Trophoblast cell (in vitro differentiated cells and primary cell): ENCODE measurements around the gene E2F2.

ENCODE experiments used
- DNase-seq, 2 donors: peaks; one replicate each; pipeline ENCODE4 v3.0.0-alpha.2; 2016
- H2AFZ ChIP-seq: 2 replicates; pipeline ENCODE4 v1.6.1; 2013; ENCODE audit warnings: low read length, moderate library complexity, mild to moderate bottlenecking; ENCODE audit not compliant: insufficient read depth, poor library complexity
- H2AK5ac ChIP-seq: 2 replicates; pipeline ENCODE4 v1.6.1; 2013; ENCODE audit warnings: mild to moderate bottlenecking, low read length
- H2BK120ac ChIP-seq: 2 replicates; pipeline ENCODE4 v1.6.1; 2013; ENCODE audit warnings: low read length, mild to moderate bottlenecking, moderate library complexity; ENCODE audit not compliant: insufficient read depth, poor library complexity
- H2BK12ac ChIP-seq: 2 replicates; pipeline ENCODE4 v1.6.1; 2013; ENCODE audit warnings: mild to moderate bottlenecking, low read length, moderate library complexity
- H2BK5ac ChIP-seq: 2 replicates; pipeline ENCODE4 v1.6.1; 2013; ENCODE audit warnings: low read length, low read depth, moderate library complexity, mild to moderate bottlenecking; ENCODE audit not compliant: poor library complexity
- H3K14ac ChIP-seq: 2 replicates; pipeline ENCODE4 v1.6.1; 2013; ENCODE audit warnings: mild to moderate bottlenecking, low read length
- H3K18ac ChIP-seq: 2 replicates; pipeline ENCODE4 v1.6.1; 2013; ENCODE audit warnings: mild to moderate bottlenecking, low read length
- H3K23ac ChIP-seq: 2 replicates; pipeline ENCODE4 v1.6.1; 2013; ENCODE audit warnings: low read length
- H3K27ac ChIP-seq: 2 replicates; pipeline ENCODE4 v1.5.1; 2013; ENCODE audit warnings: low read depth, mild to moderate bottlenecking, inconsistent platforms, low read length, moderate library complexity
- H3K27me3 ChIP-seq: 2 replicates; pipeline ENCODE4 v1.6.1; 2013; ENCODE audit warnings: inconsistent platforms, mild to moderate bottlenecking, low read length, moderate library complexity; ENCODE audit not compliant: insufficient read depth
- H3K36me3 ChIP-seq, 2 experiments: 1 replicate in 1 of 2; 2 replicates in 1 of 2; pipeline ENCODE4 v1.6.1; 2013; ENCODE audit warnings: low read length in 2 of 2, mild to moderate bottlenecking in 2 of 2, moderate library complexity in 1 of 2; ENCODE audit not compliant: insufficient read depth in 2 of 2, control insufficient read depth in 1 of 2
- H3K4ac ChIP-seq: 2 replicates; pipeline ENCODE4 v1.6.1; 2013; ENCODE audit warnings: low read depth, mild to moderate bottlenecking, low read length, moderate library complexity
- H3K4me1 ChIP-seq, 2 experiments: 1 replicate in 1 of 2; 2 replicates in 1 of 2; pipeline ENCODE4 v1.6.1; 2013; ENCODE audit warnings: low read length in 2 of 2, mild to moderate bottlenecking in 2 of 2, moderate library complexity in 1 of 2; ENCODE audit not compliant: insufficient read depth in 2 of 2, control insufficient read depth in 1 of 2
- H3K4me2 ChIP-seq: 2 replicates; pipeline ENCODE4 v1.6.1; 2013; ENCODE audit warnings: inconsistent platforms, mild to moderate bottlenecking, low read length, moderate library complexity
- H3K4me3 ChIP-seq: 2 replicates; pipeline ENCODE4 v1.5.1; 2013; ENCODE audit warnings: mild to moderate bottlenecking, low read depth, low read length, inconsistent platforms
- H3K79me1 ChIP-seq: one replicate; pipeline ENCODE4 v1.6.1; 2013; ENCODE audit warnings: low read length
- H3K79me2 ChIP-seq: 2 replicates; pipeline ENCODE4 v1.6.1; 2013; ENCODE audit warnings: low read length, mild to moderate bottlenecking; ENCODE audit not compliant: control insufficient read depth, insufficient read depth, poor library complexity
- H3K9ac ChIP-seq: 2 replicates; pipeline ENCODE4 v1.6.1; 2013; ENCODE audit warnings: mild to moderate bottlenecking, low read length
- H3K9me3 ChIP-seq: 2 replicates; pipeline ENCODE4 v1.6.1; 2013; ENCODE audit warnings: low read depth, mild to moderate bottlenecking, control low read depth, inconsistent platforms, low read length; ENCODE audit not compliant: insufficient read depth
- H4K12ac ChIP-seq: 2 replicates; pipeline ENCODE4 v1.6.1; 2013; ENCODE audit warnings: low read depth, mild to moderate bottlenecking, low read length, moderate library complexity
- H4K8ac ChIP-seq: 2 replicates; pipeline ENCODE4 v1.6.1; 2013; ENCODE audit warnings: low read depth, mild to moderate bottlenecking, low read length, moderate library complexity
- H4K91ac ChIP-seq: one replicate; pipeline ENCODE4 v1.6.1; 2013; ENCODE audit warnings: low read depth, mild to moderate bottlenecking, low read length, moderate library complexity
- WGBS: extraction: QIAGEN DNeasy Blood & Tissue Kit; methylation state at CpG from one replicate; pipeline ENCODE4 v1.1.7; 2013; ENCODE audit warnings: missing lambda C conversion rate; ENCODE audit not compliant: insufficient read length, insufficient coverage; ENCODE audit errors: extremely low coverage; 5-methylcytosine and 5-hydroxymethylcytosine counted together

The E2F2 gene

GRCh38 chr1:23577056-23578004, 46.3 kb upstream of the E2F2 start:
- H3K36me3 ChIP-seq: no peaks in the 10 kb centered on the region
- H4K12ac ChIP-seq: peak overlapping the region; percentile 43
- H4K8ac ChIP-seq: peak overlapping the region; percentile 91
- H3K27ac ChIP-seq: peak overlapping the region; percentile 97
- peak; percentile 55 to 89 for DNase-seq
- H2BK120ac ChIP-seq: peak overlapping the region; percentile 98
- H3K79me2 ChIP-seq: peaks cover 8% of the 10 kb centered on the region
- H3K79me1 ChIP-seq: peaks cover 30% of the 10 kb centered on the region
- no peak overlapping the region for H3K23ac ChIP-seq
- peak overlapping the region; percentile 99 for H2BK12ac ChIP-seq
- H2AK5ac ChIP-seq: peak overlapping the region; percentile 96
- H3K27me3 ChIP-seq: no peaks in the 10 kb centered on the region
- H3K9me3 ChIP-seq: no peaks in the 10 kb centered on the region
- peak overlapping the region; percentile 100 for H4K91ac ChIP-seq
- H3K4me2 ChIP-seq: peak overlapping the region; percentile 17
- H3K9ac ChIP-seq: no peak overlapping the region
- H3K4ac ChIP-seq: peak overlapping the region; percentile 84
- peak overlapping the region; percentile 96 for H3K18ac ChIP-seq
- H3K4me3 ChIP-seq: no peak overlapping the region
- peak overlapping the region; percentile 99 for H2BK5ac ChIP-seq
- no CpG with 5 or more reads among the region's 11 CpGs for WGBS
- H3K14ac ChIP-seq: peak overlapping the region; percentile 98
- H3K4me1 ChIP-seq: peaks cover 31 to 32% of the 10 kb centered on the region in 2 experiments
- peak overlapping the region; percentile 90 for H2AFZ ChIP-seq

- H2BK120ac ChIP-seq: peak overlapping the region; percentile 98
- peak overlapping the region; percentile 99 for H2BK5ac ChIP-seq
- peak overlapping the region; percentile 90 for H2AFZ ChIP-seq
- peak overlapping the region; percentile 96 for H2AK5ac ChIP-seq
- no peaks in the 10 kb centered on the region for H3K36me3 ChIP-seq
- no peak for DNase-seq
- H4K8ac ChIP-seq: peak overlapping the region; percentile 91
- H3K4me2 ChIP-seq: peak overlapping the region; percentile 17
- H2BK12ac ChIP-seq: peak overlapping the region; percentile 99
- peak overlapping the region; percentile 98 for H3K14ac ChIP-seq
- H3K9ac ChIP-seq: no peak overlapping the region
- H3K23ac ChIP-seq: no peak overlapping the region
- WGBS: no CpG with 5 or more reads among the region's 7 CpGs
- H3K27ac ChIP-seq: peak overlapping the region; percentile 97
- no peak overlapping the region for H3K4me3 ChIP-seq
- H3K9me3 ChIP-seq: no peaks in the 10 kb centered on the region
- no peaks in the 10 kb centered on the region for H3K27me3 ChIP-seq
- H4K91ac ChIP-seq: peak overlapping the region; percentile 100
- H4K12ac ChIP-seq: no peak overlapping the region
- peak overlapping the region; percentile 96 for H3K18ac ChIP-seq
- H3K4me1 ChIP-seq: peaks cover 31 to 32% of the 10 kb centered on the region in 2 experiments
- H3K79me2 ChIP-seq: peaks cover 8% of the 10 kb centered on the region
- peak overlapping the region; percentile 84 for H3K4ac ChIP-seq
- peaks cover 29% of the 10 kb centered on the region for H3K79me1 ChIP-seq
Measured at GRCh38 chr1:23576338-23577055, 45.5 kb upstream of the E2F2 start.

- Histone ChIP-seq H4K12ac (no peak overlapping the region), H4K91ac (peak overlapping the region; percentile 57)
- no CpG with 5 or more reads among the region's 5 CpGs for WGBS
Measured at GRCh38 chr1:23575226-23575810, 44.3 kb upstream of the E2F2 start.

GRCh38 chr1:23574265-23574754, 43.3 kb upstream of the E2F2 start:
- Histone ChIP-seq H4K8ac (no peak overlapping the region), H3K4ac (no peak overlapping the region), H3K27me3 (no peaks in the 10 kb centered on the region), H3K9me3 (no peaks in the 10 kb centered on the region), H2BK5ac (no peak overlapping the region), H2AFZ (no peak overlapping the region), H2BK12ac (peak overlapping the region; percentile 1), H3K79me1 (peaks cover 24% of the 10 kb centered on the region), H3K79me2 (peaks cover 6% of the 10 kb centered on the region), H3K27ac (peak overlapping the region; percentile 62), H2AK5ac (no peak overlapping the region), H3K14ac (no peak overlapping the region), H3K18ac (no peak overlapping the region), H3K23ac (no peak overlapping the region), H4K91ac (peak overlapping the region; percentile 57), H2BK120ac (peak overlapping the region; percentile 74), H3K36me3 (no peaks in the 10 kb centered on the region), H3K9ac (no peak overlapping the region), H4K12ac (no peak overlapping the region), H3K4me3 (no peak overlapping the region), H3K4me2 (no peak overlapping the region), H3K4me1 (peaks cover 27% of the 10 kb centered on the region in 2 experiments)
- DNase-seq: peak; percentile 91 to 95
- WGBS: no CpG with 5 or more reads among the region's 2 CpGs

More at GRCh38 chr1:23575226-23575810, 44.3 kb upstream of the E2F2 start:
- Histone ChIP-seq H2AK5ac (peak overlapping the region; percentile 76), H2BK5ac (peak overlapping the region; percentile 73), H3K23ac (no peak overlapping the region), H2BK120ac (peak overlapping the region; percentile 77), H3K79me2 (peaks cover 6% of the 10 kb centered on the region), H3K4me1 (peaks cover 27% of the 10 kb centered on the region in 2 experiments), H2AFZ (no peak overlapping the region), H3K4me3 (no peak overlapping the region), H3K9ac (no peak overlapping the region), H3K4me2 (no peak overlapping the region), H3K79me1 (peaks cover 24% of the 10 kb centered on the region), H3K36me3 (no peaks in the 10 kb centered on the region), H3K14ac (peak overlapping the region; percentile 74), H3K18ac (peak overlapping the region; percentile 15), H3K27ac (no peak overlapping the region), H3K4ac (peak overlapping the region; percentile 24), H3K9me3 (no peaks in the 10 kb centered on the region), H4K8ac (peak overlapping the region; percentile 34), H2BK12ac (peak overlapping the region; percentile 95), H3K27me3 (no peaks in the 10 kb centered on the region)
- peak; percentile 83 to 88 for DNase-seq
